Myocyte (in vitro differentiated cells): ENCODE data around the gene AIFM3. TPM values are rescaled to one million over a fixed set of nuclear protein-coding genes. Genes with fewer than 3 reads are reported as not detected.
"Not testable (repeated sequence)": the region's sequence is repeated elsewhere in the genome, so short reads cannot be mapped to it uniquely, and the experiment has no call there.

ENCODE experiments used
- DNase-seq: peaks from one replicate; pipeline ENCODE4 v3.0.0-alpha.2; 2012; ENCODE audit warnings: low read depth
- total RNA-seq: library from RNA; depleted of rRNA; stranded (reverse); fragments of >200 nt; gene quantifications from 2 replicates; pipeline ENCODE4 v1.2.3, GENCODE V29; 2014

The AIFM3 gene
- total RNA-seq, 1 donor from 2014 or later = 0.13 TPM

DNA sequence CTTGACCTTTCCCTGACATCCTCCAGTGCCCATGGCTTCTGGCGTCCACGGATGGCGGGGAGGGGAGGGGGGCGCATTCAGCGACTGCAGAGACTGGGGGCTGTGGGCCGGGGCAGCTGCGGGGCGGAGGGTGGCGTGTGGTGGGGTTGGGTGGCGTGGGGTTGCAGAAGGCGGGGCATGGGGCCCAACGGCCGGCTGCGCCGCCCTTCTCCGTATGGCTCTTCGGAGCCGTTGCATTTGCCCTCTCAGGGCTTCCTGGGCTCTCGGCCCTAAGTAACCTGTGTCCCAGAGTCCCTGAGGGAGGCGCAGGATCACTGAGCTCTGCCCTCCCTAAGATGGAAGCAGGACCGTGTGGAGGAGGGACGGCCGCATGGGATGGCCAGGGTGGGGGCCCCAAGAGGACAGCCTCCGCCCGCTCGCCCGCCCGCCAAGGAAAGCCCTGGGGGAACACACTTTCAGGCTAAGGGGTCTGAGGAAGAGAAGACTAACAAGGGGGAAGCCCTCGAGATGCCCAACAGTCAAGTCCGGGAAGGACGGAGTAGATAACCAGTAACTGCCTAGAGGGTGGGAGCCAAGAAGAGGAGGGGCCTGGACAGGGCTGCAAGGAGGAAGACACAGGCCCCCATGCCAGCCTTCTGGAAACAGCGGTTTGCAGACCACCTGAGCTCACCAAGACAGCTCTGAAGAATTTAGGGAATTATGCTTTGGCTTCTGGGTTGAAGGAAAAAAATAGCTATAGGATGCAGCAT lies 9.2 kb upstream of the AIFM3 start:
- DNase-seq = peak; percentile 27

DNA sequence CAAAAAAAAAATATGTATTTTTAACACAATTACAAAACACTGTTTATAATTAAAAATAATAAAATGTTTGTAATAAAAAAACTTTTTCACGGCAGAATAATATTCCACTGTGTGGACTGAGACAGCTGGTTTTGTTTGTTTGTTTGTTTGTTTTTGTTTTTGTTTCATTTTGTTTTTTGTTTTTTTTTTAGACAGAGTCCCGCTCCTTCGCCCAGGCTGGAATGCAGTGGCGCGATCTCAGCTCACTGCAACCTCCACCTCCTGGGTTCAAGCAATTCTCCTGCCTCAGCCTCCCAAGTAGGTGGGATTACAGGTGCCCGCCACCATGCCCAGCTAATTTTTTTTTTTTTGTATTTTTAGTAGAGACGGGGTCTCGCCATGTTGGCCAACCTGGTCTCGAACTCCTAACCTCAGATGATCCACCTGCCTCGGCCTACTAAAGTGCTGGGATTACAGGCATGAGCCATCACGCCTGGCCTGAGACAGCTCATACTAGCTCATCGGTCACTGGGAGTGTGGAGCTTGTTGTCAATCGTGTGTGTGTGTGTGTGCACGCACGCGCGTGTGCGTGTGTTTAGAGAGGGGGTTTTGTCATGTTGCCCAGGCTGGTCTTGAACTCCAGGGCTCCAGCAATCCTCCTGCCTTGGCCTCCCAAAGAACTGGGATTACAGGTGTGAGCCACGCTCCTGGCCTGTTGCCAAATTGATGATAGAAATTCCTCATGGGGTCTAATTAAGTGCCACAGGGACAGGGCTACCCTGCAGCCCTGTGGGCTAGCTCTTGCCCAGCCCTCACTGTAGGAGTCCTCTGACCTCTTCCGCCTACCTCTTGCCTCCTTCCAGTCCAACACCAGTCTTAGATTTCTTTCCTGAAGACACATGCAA lies 7.2 kb upstream of the AIFM3 start:
- DNase-seq = no peak

DNA sequence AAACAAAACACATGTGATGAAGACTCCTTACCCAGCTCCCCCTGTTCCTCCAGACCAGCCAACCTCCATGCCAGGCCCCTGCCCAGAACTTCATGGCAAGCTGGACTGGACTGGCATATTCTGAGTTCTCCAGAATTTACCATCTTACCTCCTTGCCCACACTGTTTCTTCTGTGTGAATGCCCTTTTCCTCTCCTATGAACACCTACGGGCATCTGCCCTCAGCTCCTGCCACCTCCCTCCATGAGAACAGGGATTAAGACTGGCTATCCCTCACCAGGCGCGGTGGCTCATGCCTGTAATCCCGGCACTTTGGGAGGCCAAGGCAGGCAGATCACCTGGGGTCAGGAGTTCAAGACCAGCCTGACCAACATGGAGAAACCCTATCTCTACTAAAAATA lies 6.4 kb upstream of the AIFM3 start:
- no peak for DNase-seq

DNA sequence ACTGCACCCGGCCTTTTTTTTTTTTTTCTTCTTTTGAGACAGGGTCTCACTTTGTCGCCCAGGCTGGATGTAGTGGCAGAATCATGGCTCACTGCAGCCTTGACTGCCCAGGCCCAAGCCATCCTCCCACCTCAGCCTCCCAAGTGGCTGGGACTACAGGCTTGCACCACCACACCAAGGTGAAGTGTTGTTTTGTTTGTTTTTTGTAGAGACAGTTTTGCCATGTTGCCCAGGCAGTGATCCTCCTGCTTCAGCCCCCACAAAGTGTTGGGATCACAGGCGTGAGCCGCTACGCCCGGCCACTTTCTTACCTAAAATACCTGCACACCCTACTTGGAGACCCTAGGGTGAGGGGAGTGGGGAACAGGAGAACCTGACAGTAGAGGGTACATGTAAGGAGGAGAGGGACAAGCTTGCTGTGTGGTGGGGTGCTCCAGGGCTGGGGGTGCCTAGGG lies 4.5 kb upstream of the AIFM3 start:
- DNase-seq = no peak

DNA sequence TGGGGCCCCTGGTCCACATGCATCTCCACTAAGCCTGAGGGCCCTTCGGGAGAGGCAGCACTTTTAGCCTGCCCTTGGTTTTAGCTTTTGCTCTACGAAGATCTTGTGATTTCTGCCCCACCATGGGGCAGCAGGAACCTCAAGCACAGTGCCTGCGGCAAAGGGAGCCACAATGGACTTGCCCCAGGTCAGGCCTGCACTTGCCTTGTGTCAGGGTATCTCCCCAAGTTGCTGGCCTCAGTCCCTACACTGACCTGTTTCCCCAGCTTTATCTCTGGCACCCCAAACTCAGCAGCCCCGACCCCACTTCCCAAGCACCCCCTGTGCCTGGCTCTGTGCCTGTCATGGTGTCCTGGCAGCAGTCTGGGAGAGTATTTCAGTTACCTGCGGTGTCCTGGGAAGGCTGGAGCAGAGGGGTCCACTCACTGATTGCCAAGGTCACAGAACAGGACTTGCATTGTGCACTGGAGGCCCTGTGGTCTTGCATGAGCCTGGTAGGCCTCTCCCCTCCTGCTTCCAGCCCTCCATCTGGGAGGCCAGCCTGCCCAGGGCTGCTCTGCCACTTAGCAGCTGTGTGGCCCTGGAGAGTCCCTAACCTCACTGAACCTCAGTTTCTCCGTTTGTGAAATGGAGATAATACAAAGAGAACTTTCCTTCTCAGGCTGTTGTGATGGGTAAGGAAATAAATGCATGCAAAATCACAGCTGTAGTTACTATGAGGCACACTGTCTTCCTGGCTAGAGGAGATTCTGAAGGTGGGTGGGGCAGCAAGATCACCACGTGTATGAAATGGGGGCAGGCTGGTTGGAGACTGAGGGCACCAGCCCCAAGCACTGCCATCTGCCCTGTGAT lies 3.6 kb upstream of the AIFM3 start:
- no peak for DNase-seq

DNA sequence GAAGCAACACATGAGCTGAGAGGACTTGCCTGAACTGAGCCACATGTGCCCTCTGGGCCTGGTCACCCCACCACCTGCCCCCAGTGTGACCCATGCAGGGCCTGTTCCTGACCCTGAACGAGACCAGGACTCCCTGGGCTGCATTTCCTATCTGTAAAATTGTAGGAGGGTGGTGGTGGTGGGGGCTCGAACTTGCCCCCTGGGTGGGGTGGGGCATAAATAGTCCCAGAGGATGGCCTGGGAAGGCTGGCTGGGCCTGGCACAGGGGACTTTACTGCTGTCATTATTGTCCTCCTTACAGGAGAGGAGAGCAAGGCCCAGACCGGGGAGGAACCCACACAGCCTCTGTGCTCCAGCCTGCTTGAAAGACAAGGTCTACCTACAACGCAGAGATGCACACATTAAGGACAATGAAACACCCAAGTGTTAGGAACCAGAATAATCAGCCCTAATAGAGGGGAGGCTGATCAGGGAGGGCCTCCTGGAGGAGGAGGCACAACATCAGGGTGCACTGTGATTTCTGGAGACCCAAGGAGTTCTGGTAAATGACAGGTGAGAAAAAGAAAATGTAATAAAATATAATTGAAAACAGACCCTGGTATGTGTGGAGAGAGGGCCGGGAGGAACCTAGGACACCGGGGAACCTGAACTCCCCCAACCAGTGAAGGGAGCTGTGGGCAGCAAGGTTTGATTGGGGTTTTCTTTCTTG lies 2.8 kb upstream of the AIFM3 start:
- DNase-seq = no peak

DNA sequence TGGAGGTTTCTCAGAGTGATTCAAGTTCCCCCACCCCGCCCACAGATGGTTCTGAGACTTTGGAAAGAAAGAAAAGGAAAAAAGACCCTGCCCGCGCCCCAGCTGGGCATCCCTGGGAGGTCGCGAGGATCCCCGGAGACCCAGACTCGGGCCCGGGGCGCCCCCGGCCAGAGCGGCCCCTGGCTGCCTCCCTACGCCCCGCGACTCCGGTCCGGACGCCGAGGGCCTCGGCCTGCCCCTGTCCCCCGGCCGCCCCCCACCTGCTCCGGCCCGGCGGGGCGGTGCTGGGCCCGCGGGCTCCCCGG lies 2.3 kb upstream of the AIFM3 start:
- no peak for DNase-seq

DNA sequence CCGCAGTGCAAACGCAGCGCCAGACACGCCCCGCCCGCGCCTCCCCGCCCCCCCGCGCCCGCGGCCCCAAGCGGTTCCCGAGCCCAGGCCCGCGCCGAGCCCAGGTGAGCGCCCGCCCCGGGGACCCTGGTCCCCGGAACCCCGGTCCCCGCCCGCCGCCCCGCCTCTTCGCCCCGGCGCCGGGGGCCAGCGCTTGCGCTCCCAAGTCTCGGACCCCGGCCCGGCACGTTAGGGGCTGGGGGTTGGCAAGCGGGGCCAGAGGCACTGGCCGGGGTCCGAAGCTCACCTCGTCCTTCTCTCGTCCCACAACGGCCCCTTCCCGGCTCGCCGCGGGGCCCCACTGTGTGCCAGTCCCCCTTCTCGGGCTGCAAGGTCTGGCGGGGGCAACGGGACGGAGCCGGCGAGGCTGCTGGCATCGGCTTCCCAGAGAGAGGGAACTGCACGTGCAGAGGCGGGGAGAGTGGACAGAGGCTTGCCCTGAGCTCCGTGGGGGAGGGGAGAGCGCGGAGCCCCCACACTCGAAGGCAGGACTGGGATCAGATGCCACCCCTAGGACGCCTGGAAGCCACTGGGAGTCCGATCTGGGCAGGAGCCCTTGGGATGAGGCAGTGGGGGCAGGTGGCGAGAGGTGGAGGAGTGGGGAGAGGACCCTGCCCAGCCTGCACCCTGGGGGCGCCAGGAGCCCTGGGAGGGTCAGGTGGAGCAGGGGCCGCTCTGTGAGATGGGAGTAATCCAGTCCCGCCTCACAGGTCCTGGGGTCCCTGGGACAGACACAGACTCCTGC lies 1.8 kb upstream of the AIFM3 start:
- no peak for DNase-seq

DNA sequence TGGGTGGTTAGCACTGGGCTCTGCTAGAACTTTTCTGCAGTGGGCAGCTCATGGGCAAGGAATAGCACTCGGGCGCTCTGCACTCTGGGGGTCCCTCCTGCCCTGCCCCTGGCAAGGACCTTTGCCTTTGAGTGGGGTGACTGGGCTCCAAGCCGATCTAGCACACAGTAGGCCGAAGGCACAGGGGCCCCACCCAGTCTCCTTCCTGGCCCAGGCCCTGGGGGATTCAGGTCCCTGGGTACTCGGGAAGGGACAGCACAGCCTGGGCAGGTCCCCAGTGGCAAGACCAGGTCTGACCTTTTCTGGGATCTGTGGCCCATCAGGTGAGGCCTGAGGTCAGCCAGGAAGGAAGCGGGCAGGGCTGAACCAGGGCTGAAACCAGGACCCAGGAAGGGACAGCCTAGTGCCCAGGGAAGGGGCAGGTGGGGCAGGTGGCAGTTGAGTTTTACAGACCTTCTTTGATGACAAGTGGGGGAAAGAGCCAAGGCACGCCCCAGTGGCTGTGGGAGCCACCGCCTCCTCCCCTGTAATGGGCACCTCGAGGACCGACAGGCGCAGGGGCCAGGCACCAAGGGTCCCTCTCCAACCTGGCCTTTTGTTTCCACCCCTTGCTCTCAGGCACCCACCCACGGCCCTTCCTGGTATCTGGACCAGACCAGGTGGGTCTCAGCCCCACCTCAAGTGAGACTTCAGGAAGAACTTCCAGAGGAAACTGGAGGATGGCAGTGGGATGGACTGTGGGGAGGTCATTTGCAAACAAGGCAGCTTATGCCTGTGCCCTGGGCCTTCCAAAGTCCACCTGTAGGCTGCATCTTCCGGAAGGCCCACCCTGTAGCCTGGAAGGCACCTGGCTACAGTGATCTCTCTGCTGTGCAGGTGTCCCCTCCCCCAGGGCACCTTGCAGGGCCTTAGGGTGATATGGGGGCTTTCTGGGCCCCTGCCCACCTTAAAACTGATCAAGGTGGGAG lies 883 bp upstream of the AIFM3 start:
- DNase-seq = no peak

DNA sequence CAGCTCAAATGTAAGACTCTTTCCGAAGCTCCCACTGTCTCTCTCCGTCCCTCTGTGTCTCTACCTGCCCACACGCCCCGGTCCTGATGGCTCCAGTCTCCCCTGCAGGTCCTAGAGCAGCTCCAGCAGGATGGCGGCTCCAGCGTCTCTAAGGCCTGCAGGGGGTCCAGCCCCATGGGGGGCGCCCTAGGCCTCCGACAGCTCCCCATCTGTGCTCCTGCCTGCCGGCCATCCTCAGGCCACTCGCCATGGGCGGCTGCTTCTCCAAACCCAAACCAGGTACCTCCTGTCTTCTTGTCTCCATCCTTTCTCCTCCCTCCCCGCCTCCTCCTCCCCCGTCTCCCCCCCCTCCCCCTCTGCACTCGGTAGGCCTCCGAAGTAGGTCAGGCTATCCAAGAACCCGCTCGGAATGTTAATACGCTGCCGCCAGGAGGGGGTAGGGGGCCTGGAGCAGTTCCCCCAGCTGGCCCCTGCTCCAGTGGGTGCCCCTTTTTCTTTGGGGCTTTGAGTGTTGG lies 699 bp downstream of the AIFM3 start:
- DNase-seq = no peak

DNA sequence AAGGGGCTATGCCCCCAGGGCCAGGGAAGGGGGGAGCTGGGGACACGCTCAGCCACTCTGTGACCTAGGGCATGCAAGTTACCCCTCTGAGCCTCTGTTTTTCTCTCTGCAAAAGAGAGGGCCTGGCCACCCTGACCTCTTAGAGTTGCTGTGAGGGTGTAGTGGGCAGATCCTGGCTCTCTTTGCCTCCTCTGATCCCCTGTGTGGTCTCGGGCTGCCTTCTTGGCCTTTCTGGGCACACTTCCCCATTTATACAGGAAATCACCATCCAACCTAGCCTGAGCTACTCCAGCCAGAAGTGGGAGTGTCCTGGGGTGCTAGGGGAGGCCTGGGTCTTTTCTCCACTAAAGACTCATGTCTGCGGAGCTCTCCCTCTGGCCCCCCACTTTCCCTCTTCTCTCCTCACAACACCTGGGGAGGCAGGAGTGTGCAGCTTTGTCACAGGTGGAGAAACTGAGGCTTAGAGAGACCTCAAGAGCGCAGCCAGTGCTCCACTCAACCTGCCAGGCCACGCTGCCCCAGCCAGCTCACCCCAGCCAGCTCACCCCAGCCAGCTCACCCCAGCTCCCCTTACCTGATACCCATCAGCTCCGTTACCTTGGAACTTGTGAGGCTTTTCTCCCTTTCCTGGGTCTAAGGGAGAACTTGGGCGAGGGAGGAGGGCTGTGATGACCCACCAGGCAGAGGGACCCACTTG lies 1.4 kb downstream of the AIFM3 start:
- no peak for DNase-seq

DNA sequence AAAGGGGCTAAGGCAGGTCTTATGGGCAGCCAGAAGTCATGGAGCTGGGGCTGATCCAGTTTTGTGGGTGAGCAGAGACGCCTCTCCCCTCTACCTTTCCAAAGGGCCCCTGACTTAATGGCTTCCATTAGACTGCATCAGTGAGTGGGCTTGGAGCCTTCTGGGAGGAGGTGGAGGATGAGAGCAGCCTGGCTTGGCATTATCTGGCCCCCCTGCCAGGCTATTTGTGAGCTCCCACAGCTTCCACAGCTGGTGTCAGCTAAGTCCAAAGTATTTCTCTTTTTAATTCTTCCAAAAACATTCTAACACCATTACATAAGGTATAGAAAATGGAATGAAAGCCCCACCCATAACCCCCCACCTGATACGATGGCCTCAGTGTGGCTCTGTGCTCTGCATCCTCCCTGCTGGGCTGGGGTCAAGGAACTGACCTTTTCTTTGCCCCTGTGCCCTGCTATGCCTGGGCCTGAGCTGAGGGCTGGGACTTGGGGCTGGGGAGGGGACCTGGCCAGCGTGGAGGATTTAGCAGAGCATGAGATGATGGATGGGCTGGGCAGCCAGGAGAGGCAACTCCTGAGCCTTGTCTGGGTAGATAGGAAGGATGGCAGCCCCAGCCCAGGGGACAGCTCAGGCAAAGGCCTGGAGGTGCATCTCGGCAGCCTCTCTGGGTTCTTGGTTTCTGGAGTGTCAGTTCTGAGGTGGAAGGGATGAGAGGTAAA lies 4.0 kb downstream of the AIFM3 start:
- DNase-seq = no peak

DNA sequence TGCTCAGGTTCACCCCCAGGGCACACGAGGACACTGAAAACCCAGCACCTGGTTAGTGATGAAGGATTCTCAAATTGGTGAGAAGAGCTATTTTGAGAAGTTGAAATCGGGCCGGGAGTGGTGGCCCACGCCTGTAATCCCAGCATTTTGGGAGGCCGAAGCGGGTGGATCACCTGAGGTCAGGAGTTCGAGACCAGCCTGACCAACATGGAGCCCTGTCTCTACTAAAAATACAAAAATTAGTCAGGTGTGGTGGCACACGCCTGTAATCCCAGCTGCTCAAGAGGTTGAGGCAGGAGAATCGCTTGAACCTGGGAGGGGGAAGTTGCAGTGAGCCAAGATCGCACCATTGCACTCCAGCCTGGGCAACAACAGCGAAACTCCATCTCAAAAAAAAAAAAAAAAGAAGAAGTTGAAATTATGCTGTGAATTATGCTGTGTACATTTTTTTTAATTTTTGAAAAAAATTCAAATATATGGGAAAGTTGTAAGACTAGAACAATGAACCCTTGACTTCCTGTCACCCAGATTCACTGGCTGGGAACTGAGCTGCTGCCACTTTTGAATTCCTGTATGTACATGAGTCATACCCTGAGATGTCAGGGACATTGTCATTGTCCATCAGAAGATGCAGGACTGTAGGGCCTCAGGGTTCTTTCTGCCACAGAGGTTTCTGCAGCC lies 5.1 kb downstream of the AIFM3 start:
- DNase-seq = not testable (repeated sequence)

DNA sequence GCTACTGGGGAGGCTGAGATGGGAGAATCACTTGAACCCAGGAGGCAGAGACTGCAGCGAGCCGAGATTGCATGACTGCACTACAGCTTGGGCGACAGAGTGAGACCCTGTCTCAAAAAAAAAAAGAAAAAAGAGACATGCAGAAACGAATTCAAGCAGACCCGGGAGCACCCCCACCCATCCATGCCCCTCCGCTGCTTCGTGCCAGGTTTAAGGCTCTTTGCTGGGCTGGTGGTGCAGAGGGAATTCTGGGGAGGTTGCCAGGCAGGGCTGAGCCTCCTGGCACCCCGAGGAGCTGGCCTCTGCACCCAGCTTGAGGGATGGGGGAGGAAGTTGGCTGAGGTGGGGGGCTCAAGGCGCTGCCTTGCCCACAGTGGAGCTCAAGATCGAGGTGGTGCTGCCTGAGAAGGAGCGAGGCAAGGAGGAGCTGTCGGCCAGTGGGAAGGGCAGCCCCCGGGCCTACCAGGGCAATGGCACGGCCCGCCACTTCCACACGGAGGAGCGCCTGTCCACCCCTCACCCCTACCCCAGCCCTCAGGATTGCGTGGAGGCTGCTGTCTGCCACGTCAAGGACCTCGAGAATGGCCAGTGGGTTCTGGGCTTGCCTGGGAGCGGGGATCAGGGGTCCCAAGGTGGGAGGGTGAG lies 6.0 kb downstream of the AIFM3 start:
- no peak for DNase-seq

DNA sequence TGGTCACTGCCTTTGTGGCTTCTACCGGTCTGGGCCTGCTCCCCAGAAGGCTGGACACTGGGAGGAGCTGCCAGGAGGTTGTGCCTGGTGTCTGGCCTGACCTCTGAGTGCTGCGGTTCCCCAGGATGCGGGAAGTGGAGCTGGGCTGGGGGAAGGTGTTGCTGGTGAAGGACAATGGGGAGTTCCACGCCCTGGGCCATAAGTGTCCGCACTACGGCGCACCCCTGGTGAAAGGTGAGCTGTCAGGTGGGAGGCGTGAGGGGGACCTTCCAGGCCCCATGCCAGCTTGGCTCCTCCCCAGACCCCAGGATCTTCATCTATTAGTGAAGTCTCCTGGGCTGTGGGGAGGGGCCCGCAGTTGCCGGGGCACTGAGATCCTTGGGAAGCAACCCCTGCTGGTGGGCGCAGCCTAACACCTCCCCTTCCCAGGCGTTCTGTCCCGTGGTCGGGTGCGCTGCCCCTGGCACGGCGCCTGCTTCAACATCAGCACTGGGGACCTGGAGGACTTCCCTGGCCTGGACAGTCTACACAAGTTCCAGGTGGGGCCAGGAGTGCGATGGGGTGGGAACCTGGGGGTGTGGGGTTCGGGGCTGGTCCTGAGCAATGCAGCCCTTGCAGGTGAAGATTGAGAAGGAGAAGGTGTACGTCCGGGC lies 6.7 kb downstream of the AIFM3 start:
- DNase-seq = no peak
